K562 (cell line): ENCODE results near the gene ASIC1. TPM values are rescaled to one million over a fixed set of nuclear protein-coding genes. Genes with fewer than 3 reads are reported as not detected.

ENCODE experiments used
- CAMTA2 ChIP-seq: fragments of 250-450 bp; sonication (Bioruptor Pico); conservative IDR thresholded peaks from 2 replicates; pipeline ENCODE4 v1.5.1; 2022
- DDX20 ChIP-seq: fragments of 450-650 bp; IDR thresholded peaks from 2 replicates; pipeline ENCODE4 v1.6.1; 2016; ENCODE audit warnings: missing genetic modification characterization, low read depth, mild to moderate bottlenecking, missing compliant biosample characterization, moderate library complexity
- MEF2A ChIP-seq: IDR thresholded peaks from 2 replicates; pipeline ENCODE4 v1.6.1; 2011; ENCODE audit warnings: low read depth, mild to moderate bottlenecking, low read length, moderate library complexity; ENCODE audit not compliant: control insufficient read depth
- MEIS2 ChIP-seq: fragments of 450-650 bp; IDR thresholded peaks from 2 replicates; pipeline ENCODE4 v1.6.1; 2014; ENCODE audit warnings: mild to moderate bottlenecking; ENCODE audit not compliant: partially characterized antibody
- OTX1 ChIP-seq: fragments of 450-650 bp; formaldehyde crosslinking; IDR thresholded peaks from 2 replicates; pipeline ENCODE4 v1.4.0; 2022; ENCODE audit warnings: mild to moderate bottlenecking
- POLR2H ChIP-seq: IDR thresholded peaks from 2 replicates; pipeline ENCODE4 v1.6.1; 2016; ENCODE audit warnings: missing genetic modification characterization, low read depth, mild to moderate bottlenecking, control low read depth, missing compliant biosample characterization, moderate library complexity
- PPARD ChIP-seq: fragments of 250-450 bp; sonication (Bioruptor Pico); IDR thresholded peaks from 2 replicates; pipeline ENCODE4 v1.8.0; 2022; ENCODE audit warnings: inconsistent platforms, mild to moderate bottlenecking, moderate library complexity
- RBM17 ChIP-seq: fragments of 200-400 bp; formaldehyde crosslinking; IDR thresholded peaks from 2 replicates; pipeline ENCODE4 v1.6.1; 2017; ENCODE audit warnings: low read depth, mild to moderate bottlenecking, low read length, borderline replicate concordance
- WHSC1 ChIP-seq: IDR thresholded peaks from one replicate; pipeline ENCODE4 v1.6.1; 2012; ENCODE audit warnings: low read length, control low read depth, inconsistent platforms
- ZBTB17 ChIP-seq: fragments of 450-650 bp; formaldehyde crosslinking; IDR thresholded peaks from 2 replicates; pipeline ENCODE4 v1.4.0; 2020; ENCODE audit warnings: mild to moderate bottlenecking
- ZNF384 ChIP-seq: IDR thresholded peaks from 2 replicates; pipeline ENCODE4 v1.6.1; 2012; ENCODE audit warnings: low read depth, low read length, improper control_type of control experiment
- ZNF785 ChIP-seq: fragments of 250-450 bp; sonication (Bioruptor Pico); IDR thresholded peaks from 2 replicates; pipeline ENCODE4 v1.4.0; 2020; ENCODE audit warnings: mild to moderate bottlenecking
- polyA plus RNA-seq, 8 experiments: library from polyadenylated mRNA; depleted of rRNA in 4 of 8; stranded (reverse) in 5 of 8; unstranded in 3 of 8; fragments of >200 nt; fragmentation: Nextera tagmentation in 2 of 8; fragmentation: Illumina TruSeq in 1 of 8; extraction: Ambion mirVana in 2 of 8; extraction: Trizol in 1 of 8; gene quantifications; 2 replicates each; pipeline versions ENCODE4 v1.2.1 to v1.2.3, GENCODE V29; 2011 to 2014; ENCODE audit warnings: inconsistent platforms in 1 of 8, missing spikeins in 1 of 8
- total RNA-seq, 7 experiments: library from RNA; depleted of rRNA in 6 of 7; stranded (reverse); fragments of >200 nt in 6 of 7; fragmentation: Illumina TruSeq in 2 of 7; extraction: Trizol in 2 of 7; gene quantifications; 2 replicates each; pipeline versions ENCODE4 v1.2.1 to v1.2.3, GENCODE V29; 2011 to 2021; ENCODE audit warnings: low replicate concordance in 1 of 7
- TF ChIP-seq, protein P1 (sequence below): IDR thresholded peaks from 3 replicates; pipeline ENCODE4 v1.6.1; 2011; ENCODE audit warnings: borderline replicate concordance, mild to moderate bottlenecking, moderate library complexity; ENCODE audit not compliant: insufficient read length; ENCODE audit errors: extremely low read depth
- TF ChIP-seq, protein P2 (sequence below): fragments of 450-650 bp; formaldehyde crosslinking; IDR thresholded peaks from 2 replicates; pipeline ENCODE4 v1.4.0; 2022; ENCODE audit warnings: missing genetic modification characterization
- TF ChIP-seq, protein P3 (sequence below): sonication (generic); formaldehyde crosslinking; IDR thresholded peaks from 2 replicates; pipeline ENCODE4 v1.8.0; 2022; ENCODE audit warnings: mild to moderate bottlenecking, missing genetic modification reagents, borderline replicate concordance
- TF ChIP-seq, protein P4 (sequence below): fragments of 450-650 bp; formaldehyde crosslinking; IDR thresholded peaks from 2 replicates; pipeline ENCODE4 v1.4.0; 2022; ENCODE audit warnings: missing genetic modification characterization
- TF ChIP-seq, protein P5 (sequence below): fragments of 250-450 bp; sonication (Bioruptor Pico); IDR thresholded peaks from 2 replicates; pipeline ENCODE4 v1.8.0; 2022; ENCODE audit warnings: inconsistent platforms

ASIC1 gene
- total and polyA plus RNA-seq, 9 of the 15 experiments (the other 6 are each of a cell fraction or from before 2014, with no cell fraction given): 0.01 to 1.7 (median 0.45) TPM

DNA sequence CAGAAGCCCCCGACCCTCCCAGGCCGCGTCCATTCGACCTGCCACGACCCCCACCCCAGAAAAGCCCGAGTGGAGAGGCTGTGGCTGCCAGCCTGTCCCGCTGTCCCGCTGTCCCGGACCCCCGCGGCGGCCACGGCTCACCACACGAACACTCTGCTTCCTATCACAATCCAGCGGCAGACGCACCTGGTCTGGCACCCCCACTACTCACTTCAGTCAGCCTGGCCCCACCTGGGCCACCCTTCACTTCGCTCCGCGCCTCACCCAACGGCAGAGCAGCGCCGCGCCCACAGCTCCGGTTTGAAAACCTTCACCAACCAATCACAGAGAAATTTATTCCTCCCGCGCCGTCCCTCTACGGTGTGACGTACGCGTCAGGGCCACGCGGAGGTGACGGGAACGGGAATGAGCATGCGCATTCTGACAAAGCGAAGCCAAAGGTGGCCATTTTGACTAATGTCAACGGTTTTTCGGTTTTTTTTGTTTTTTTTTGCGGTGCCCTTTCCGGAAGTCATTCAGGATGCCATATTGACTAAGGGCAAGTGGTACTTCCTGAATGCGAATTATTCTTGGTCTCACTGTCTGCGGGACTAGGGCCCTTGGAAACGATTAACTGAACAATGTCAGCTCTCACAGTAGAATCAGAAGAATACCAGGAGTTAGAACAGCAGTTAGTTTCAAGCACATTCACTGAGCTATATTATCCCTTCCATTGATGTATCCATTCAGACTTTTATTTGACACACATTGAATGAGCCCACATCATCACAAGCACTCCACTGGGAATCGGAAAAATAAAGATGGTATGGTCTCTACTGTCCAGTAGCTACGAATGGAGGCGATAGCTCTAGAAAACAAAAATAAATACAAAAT lies 32.0 kb upstream of the ASIC1 start, which contains the start of gene RACGAP1 (continued):
- TF ChIP-seq, protein P1, sequence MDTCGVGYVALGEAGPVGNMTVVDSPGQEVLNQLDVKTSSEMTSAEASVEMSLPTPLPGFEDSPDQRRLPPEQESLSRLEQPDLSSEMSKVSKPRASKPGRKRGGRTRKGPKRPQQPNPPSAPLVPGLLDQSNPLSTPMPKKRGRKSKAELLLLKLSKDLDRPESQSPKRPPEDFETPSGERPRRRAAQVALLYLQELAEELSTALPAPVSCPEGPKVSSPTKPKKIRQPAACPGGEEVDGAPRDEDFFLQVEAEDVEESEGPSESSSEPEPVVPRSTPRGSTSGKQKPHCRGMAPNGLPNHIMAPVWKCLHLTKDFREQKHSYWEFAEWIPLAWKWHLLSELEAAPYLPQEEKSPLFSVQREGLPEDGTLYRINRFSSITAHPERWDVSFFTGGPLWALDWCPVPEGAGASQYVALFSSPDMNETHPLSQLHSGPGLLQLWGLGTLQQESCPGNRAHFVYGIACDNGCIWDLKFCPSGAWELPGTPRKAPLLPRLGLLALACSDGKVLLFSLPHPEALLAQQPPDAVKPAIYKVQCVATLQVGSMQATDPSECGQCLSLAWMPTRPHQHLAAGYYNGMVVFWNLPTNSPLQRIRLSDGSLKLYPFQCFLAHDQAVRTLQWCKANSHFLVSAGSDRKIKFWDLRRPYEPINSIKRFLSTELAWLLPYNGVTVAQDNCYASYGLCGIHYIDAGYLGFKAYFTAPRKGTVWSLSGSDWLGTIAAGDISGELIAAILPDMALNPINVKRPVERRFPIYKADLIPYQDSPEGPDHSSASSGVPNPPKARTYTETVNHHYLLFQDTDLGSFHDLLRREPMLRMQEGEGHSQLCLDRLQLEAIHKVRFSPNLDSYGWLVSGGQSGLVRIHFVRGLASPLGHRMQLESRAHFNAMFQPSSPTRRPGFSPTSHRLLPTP: no peak
- TF ChIP-seq DDX20 (tag) (no peak), PPARD (CRISPR knock-in tag) (no peak), ZNF785 (CRISPR knock-in tag) (no peak), MEIS2 (peak; percentile 69), OTX1 (CRISPR knock-in tag) (no peak), ZBTB17 (peak; percentile 39; the same call in 1 of the 2 replicates), RBM17 (no peak), MEF2A (no peak), POLR2H (tag) (peak; percentile 63; the same call in 1 of the 2 replicates), ZNF384 (peak; percentile 100), CAMTA2 (CRISPR knock-in tag) (no peak), WHSC1 (no peak)
- TF ChIP-seq, protein P2, sequence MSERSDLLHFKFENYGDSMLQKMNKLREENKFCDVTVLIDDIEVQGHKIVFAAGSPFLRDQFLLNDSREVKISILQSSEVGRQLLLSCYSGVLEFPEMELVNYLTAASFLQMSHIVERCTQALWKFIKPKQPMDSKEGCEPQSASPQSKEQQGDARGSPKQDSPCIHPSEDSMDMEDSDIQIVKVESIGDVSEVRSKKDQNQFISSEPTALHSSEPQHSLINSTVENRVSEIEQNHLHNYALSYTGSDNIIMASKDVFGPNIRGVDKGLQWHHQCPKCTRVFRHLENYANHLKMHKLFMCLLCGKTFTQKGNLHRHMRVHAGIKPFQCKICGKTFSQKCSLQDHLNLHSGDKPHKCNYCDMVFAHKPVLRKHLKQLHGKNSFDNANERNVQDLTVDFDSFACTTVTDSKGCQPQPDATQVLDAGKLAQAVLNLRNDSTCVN (CRISPR knock-in tag): 0 out of 2 replicates have a peak, but pooled peaks have one; percentile 11
- TF ChIP-seq, protein P3, sequence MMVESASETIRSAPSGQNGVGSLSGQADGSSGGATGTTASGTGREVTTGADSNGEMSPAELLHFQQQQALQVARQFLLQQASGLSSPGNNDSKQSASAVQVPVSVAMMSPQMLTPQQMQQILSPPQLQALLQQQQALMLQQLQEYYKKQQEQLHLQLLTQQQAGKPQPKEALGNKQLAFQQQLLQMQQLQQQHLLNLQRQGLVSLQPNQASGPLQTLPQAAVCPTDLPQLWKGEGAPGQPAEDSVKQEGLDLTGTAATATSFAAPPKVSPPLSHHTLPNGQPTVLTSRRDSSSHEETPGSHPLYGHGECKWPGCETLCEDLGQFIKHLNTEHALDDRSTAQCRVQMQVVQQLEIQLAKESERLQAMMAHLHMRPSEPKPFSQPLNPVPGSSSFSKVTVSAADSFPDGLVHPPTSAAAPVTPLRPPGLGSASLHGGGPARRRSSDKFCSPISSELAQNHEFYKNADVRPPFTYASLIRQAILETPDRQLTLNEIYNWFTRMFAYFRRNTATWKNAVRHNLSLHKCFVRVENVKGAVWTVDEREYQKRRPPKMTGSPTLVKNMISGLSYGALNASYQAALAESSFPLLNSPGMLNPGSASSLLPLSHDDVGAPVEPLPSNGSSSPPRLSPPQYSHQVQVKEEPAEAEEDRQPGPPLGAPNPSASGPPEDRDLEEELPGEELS: no peak; the same call in 1 of the 2 replicates
- TF ChIP-seq, protein P4, sequence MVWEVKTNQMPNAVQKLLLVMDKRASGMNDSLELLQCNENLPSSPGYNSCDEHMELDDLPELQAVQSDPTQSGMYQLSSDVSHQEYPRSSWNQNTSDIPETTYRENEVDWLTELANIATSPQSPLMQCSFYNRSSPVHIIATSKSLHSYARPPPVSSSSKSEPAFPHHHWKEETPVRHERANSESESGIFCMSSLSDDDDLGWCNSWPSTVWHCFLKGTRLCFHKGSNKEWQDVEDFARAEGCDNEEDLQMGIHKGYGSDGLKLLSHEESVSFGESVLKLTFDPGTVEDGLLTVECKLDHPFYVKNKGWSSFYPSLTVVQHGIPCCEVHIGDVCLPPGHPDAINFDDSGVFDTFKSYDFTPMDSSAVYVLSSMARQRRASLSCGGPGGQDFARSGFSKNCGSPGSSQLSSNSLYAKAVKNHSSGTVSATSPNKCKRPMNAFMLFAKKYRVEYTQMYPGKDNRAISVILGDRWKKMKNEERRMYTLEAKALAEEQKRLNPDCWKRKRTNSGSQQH: peak; percentile 50; the same call in 1 of the 2 replicates
- TF ChIP-seq, protein P5, sequence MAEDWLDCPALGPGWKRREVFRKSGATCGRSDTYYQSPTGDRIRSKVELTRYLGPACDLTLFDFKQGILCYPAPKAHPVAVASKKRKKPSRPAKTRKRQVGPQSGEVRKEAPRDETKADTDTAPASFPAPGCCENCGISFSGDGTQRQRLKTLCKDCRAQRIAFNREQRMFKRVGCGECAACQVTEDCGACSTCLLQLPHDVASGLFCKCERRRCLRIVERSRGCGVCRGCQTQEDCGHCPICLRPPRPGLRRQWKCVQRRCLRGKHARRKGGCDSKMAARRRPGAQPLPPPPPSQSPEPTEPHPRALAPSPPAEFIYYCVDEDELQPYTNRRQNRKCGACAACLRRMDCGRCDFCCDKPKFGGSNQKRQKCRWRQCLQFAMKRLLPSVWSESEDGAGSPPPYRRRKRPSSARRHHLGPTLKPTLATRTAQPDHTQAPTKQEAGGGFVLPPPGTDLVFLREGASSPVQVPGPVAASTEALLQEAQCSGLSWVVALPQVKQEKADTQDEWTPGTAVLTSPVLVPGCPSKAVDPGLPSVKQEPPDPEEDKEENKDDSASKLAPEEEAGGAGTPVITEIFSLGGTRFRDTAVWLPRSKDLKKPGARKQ (CRISPR knock-in tag): no peak
